Activated B cell treated with CpG ODN at 0.5 μM for 24 hours (primary cell): Measurements from ENCODE around the gene SHF. TPM values are rescaled to one million over a fixed set of nuclear protein-coding genes. Genes with fewer than 3 reads are reported as not detected.

Source experiments
- ATAC-seq: fragments of 200-7000 bp; cut with Tn5 transposase; one replicate; pipeline ENCODE4 v1.10.0; 2021; ENCODE audit warnings: low read depth, mild to moderate bottlenecking, moderate library complexity
- CTCF ChIA-PET: fragments of 350-600 bp; sonication (Branson Sonifier 250); formaldehyde crosslinking; loops from one replicate; lab custom pipeline; 2021; ENCODE audit warnings: antibody characterized with exemption; lab: Charles Lee
- POLR2A ChIA-PET: fragments of 350-600 bp; sonication (Branson Sonifier 250); formaldehyde crosslinking; loops from one replicate; lab custom pipeline; 2021; ENCODE audit warnings: antibody characterized with exemption; lab: Charles Lee
- DNase-seq: peaks from one replicate; pipeline ENCODE4 v3.0.0; 2022
- H3K27ac Mint-ChIP-seq: one replicate; pipeline ENCODE4 v1.8.0; 2020; ENCODE audit warnings: mixed read lengths
- H3K27me3 Mint-ChIP-seq: one replicate; pipeline ENCODE4 v1.8.0; 2021; ENCODE audit warnings: mixed read lengths
- H3K36me3 Mint-ChIP-seq: one replicate; pipeline ENCODE4 v1.8.0; 2021; ENCODE audit warnings: low read depth, mixed read lengths
- H3K4me1 Mint-ChIP-seq: one replicate; pipeline ENCODE4 v1.8.0; 2021; ENCODE audit warnings: mixed read lengths
- H3K4me3 Mint-ChIP-seq: one replicate; pipeline ENCODE4 v1.8.0; 2020; ENCODE audit warnings: mild to moderate bottlenecking, mixed read lengths
- H3K9me3 Mint-ChIP-seq: one replicate; pipeline ENCODE4 v1.8.0; 2020; ENCODE audit warnings: mixed read lengths
- CTCF ChIP-seq: fragments of 200-600 bp; IDR thresholded peaks from one replicate; pipeline ENCODE4 v1.8.0; 2022; ENCODE audit warnings: antibody characterized with exemption, mild to moderate bottlenecking
- intact Hi-C: fragments of 100-400 bp; cut with micrococcal nuclease; formaldehyde crosslinking; loops from one replicate; pipeline ENCODE4 v1.15.1; 2024
- total RNA-seq: library from RNA; stranded (reverse); gene quantifications from 2 replicates; pipeline ENCODE4 v1.2.3, GENCODE V29; 2022

The SHF gene
- total RNA-seq, 1 donor from 2014 or later, result 8.5 TPM

GRCh38 chr15:45156744-45157455 is 30.9 kb downstream of the SHF start:
- no peak for ATAC-seq
- POLR2A ChIA-PET, result interaction anchor here (0.6 kb wide), 1 partner anchor 112 kb away, joined by 4 read pairs; no protein-coding TSS in a partner anchor
- Mint-ChIP-seq H3K4me3 (no peak overlapping the region), H3K36me3 (peaks cover 15% of the 10 kb centered on the region), H3K4me1 (peaks cover 4% of the 10 kb centered on the region), H3K27ac (no peak overlapping the region), H3K27me3 (no peaks in the 10 kb centered on the region), H3K9me3 (no peaks in the 10 kb centered on the region)
- no peak for DNase-seq
- CTCF ChIA-PET, result interaction anchor here (0.6 kb wide), 1 partner anchor 13 kb away, joined by 3 read pairs; no protein-coding TSS in a partner anchor
- intact Hi-C loops, result no loop called here
- TF ChIP-seq CTCF, result no peak

- CTCF ChIA-PET, result no interaction called here
- intact Hi-C loops, result no loop called here
- Mint-ChIP-seq H3K27ac (no peak overlapping the region), H3K4me3 (no peak overlapping the region), H3K4me1 (peaks cover 4% of the 10 kb centered on the region), H3K27me3 (no peaks in the 10 kb centered on the region), H3K9me3 (no peaks in the 10 kb centered on the region), H3K36me3 (peaks cover 18% of the 10 kb centered on the region)
- TF ChIP-seq CTCF, result no peak
- DNase-seq (no peak), ATAC-seq (no peak)
- POLR2A ChIA-PET, result interaction anchor here (0.7 kb wide), 1 partner anchor 25 kb away, joined by 3 read pairs; no protein-coding TSS in a partner anchor
These were observed 32.0 kb downstream of the SHF start for GRCh38 chr15:45155739-45156138.

GRCh38 chr15:45151998-45152828 is 35.6 kb downstream of the SHF start:
- Mint-ChIP-seq H3K9me3 (no peaks in the 10 kb centered on the region), H3K27me3 (no peaks in the 10 kb centered on the region), H3K4me3 (no peak overlapping the region), H3K36me3 (peaks cover 11% of the 10 kb centered on the region), H3K27ac (no peak overlapping the region), H3K4me1 (no peaks in the 10 kb centered on the region)
- TF ChIP-seq CTCF, result no peak
- ChIA-PET POLR2A (no interaction called here), CTCF (no interaction called here)
- intact Hi-C loops, result no loop called here
- DNase-seq (no peak), ATAC-seq (no peak)

- ChIA-PET CTCF (no interaction called here), POLR2A (no interaction called here)
- ATAC-seq (no peak), DNase-seq (no peak)
- Mint-ChIP-seq H3K27ac (no peak overlapping the region), H3K4me3 (no peak overlapping the region), H3K9me3 (no peaks in the 10 kb centered on the region), H3K36me3 (peaks cover 11% of the 10 kb centered on the region), H3K4me1 (no peaks in the 10 kb centered on the region), H3K27me3 (no peaks in the 10 kb centered on the region)
- intact Hi-C loops, result no loop called here
- no peak for TF ChIP-seq CTCF
These were observed 36.8 kb downstream of the SHF start for GRCh38 chr15:45150997-45151396.

GRCh38 chr15:45150481-45150880 is 37.3 kb downstream of the SHF start:
- no peak for TF ChIP-seq CTCF
- intact Hi-C loops, result no loop called here
- Mint-ChIP-seq H3K9me3 (no peaks in the 10 kb centered on the region), H3K36me3 (peaks cover 11% of the 10 kb centered on the region), H3K4me3 (no peak overlapping the region), H3K27me3 (no peaks in the 10 kb centered on the region), H3K4me1 (no peaks in the 10 kb centered on the region), H3K27ac (no peak overlapping the region)
- ChIA-PET CTCF (no interaction called here), POLR2A (no interaction called here)
- ATAC-seq (no peak), DNase-seq (no peak)
